Activated naive CD8-positive, alpha-beta T cell treated with anti-CD3 and anti-CD28 coated beads, Interleukin-2, amount 10 ng/mL, durations not matched to agents 7 days and 5 days (primary cell): ENCODE data around the gene RPL7L1. TPM values are rescaled to one million over a fixed set of nuclear protein-coding genes. Genes with fewer than 3 reads are reported as not detected.
"Not testable (repeated sequence)": the region's sequence is repeated elsewhere in the genome, so short reads cannot be mapped to it uniquely, and the experiment has no call there.

ENCODE experiments used
- ATAC-seq: fragments of 150-1000 bp; cut with Tn5 transposase; one replicate; pipeline ENCODE4 v1.10.0; 2021; ENCODE audit warnings: low read depth, moderate library complexity
- POLR2A ChIA-PET: fragments of 350-600 bp; sonication (Branson Sonifier 250); formaldehyde crosslinking; loops from one replicate; lab custom pipeline; 2021; ENCODE audit warnings: antibody characterized with exemption; lab: Charles Lee
- DNase-seq: peaks from one replicate; pipeline ENCODE4 v3.0.0; 2021
- H3K27ac Mint-ChIP-seq: one replicate; pipeline ENCODE4 v1.8.0; 2022; ENCODE audit warnings: mild to moderate bottlenecking, mixed read lengths
- H3K27me3 Mint-ChIP-seq: one replicate; pipeline ENCODE4 v1.8.0; 2022; ENCODE audit warnings: mild to moderate bottlenecking, moderate library complexity, mixed read lengths
- H3K36me3 Mint-ChIP-seq: one replicate; pipeline ENCODE4 v1.8.0; 2021; ENCODE audit warnings: mild to moderate bottlenecking, mixed read lengths
- H3K4me1 Mint-ChIP-seq: one replicate; pipeline ENCODE4 v1.8.0; 2021; ENCODE audit warnings: mixed read lengths
- H3K4me3 Mint-ChIP-seq: one replicate; pipeline ENCODE4 v1.8.0; 2022; ENCODE audit warnings: mild to moderate bottlenecking, moderate library complexity, mixed read lengths
- H3K9me3 Mint-ChIP-seq: one replicate; pipeline ENCODE4 v1.8.0; 2021; ENCODE audit warnings: mixed read lengths
- total RNA-seq, 2 experiments: library from RNA; stranded (reverse); gene quantifications; one replicate each; pipeline ENCODE4 v1.2.3, GENCODE V29; 2021

Gene RPL7L1
- total RNA-seq, 2 experiments from 2014 or later, result 77.6 to 79.3 TPM

GRCh38 chr6:42899871-42900270, 20.5 kb downstream of the RPL7L1 start:
- ATAC-seq (no peak), DNase-seq (no peak)
- Mint-ChIP-seq H3K9me3 (no peaks in the 10 kb centered on the region), H3K4me3 (no peak overlapping the region), H3K27ac (no peak overlapping the region), H3K4me1 (peaks cover 16% of the 10 kb centered on the region), H3K36me3 (no peaks in the 10 kb centered on the region), H3K27me3 (no peaks in the 10 kb centered on the region)
- POLR2A ChIA-PET, result interaction anchor here (0.6 to 1.7 kb wide), 2 partner anchors 46 to 244 kb away, joined by 4 to 7 read pairs; no protein-coding TSS in a partner anchor

GRCh38 chr6:42901538-42901957, 22.1 kb downstream of the RPL7L1 start:
- H3K4me3 Mint-ChIP-seq, result peak overlapping the region; percentile 33
- peak; percentile 82 for ATAC-seq
- H3K4me1 Mint-ChIP-seq, result peaks cover 16% of the 10 kb centered on the region
- no peaks in the 10 kb centered on the region for H3K27me3 Mint-ChIP-seq
- no peaks in the 10 kb centered on the region for H3K36me3 Mint-ChIP-seq
- peak; percentile 63 for DNase-seq
- no peak overlapping the region for H3K27ac Mint-ChIP-seq
- no peaks in the 10 kb centered on the region for H3K9me3 Mint-ChIP-seq
- POLR2A ChIA-PET, result interaction anchor here (1.7 kb wide), 1 partner anchor 242 kb away, joined by 4 read pairs; no protein-coding TSS in a partner anchor

- H3K36me3 Mint-ChIP-seq, DNase-seq, H3K27me3 Mint-ChIP-seq, ATAC-seq, POLR2A ChIA-PET, H3K27ac Mint-ChIP-seq, H3K9me3 Mint-ChIP-seq: not testable (repeated sequence)
- peak overlapping the region; percentile 47 for H3K4me3 Mint-ChIP-seq
- H3K4me1 Mint-ChIP-seq, result peaks cover 16% of the 10 kb centered on the region
Measured at GRCh38 chr6:42902429-42903263, 23.2 kb downstream of the RPL7L1 start.

- peaks cover 12% of the 10 kb centered on the region for H3K4me1 Mint-ChIP-seq
- ATAC-seq (no peak), DNase-seq (no peak)
- H3K27me3 Mint-ChIP-seq, result no peaks in the 10 kb centered on the region
- POLR2A ChIA-PET, result interaction anchor here (0.7 kb wide), 1 partner anchor 209 kb away, joined by 7 read pairs; no protein-coding TSS in a partner anchor
- no peaks in the 10 kb centered on the region for H3K36me3 Mint-ChIP-seq
- no peak overlapping the region for H3K27ac Mint-ChIP-seq
- H3K9me3 Mint-ChIP-seq, result no peaks in the 10 kb centered on the region
- no peak overlapping the region for H3K4me3 Mint-ChIP-seq
Measured at GRCh38 chr6:42904467-42904866, 25.1 kb downstream of the RPL7L1 start.

GRCh38 chr6:42907336-42907735, 27.9 kb downstream of the RPL7L1 start:
- H3K27ac Mint-ChIP-seq, result no peak overlapping the region
- H3K36me3 Mint-ChIP-seq, result no peaks in the 10 kb centered on the region
- DNase-seq (no peak), ATAC-seq (no peak)
- H3K9me3 Mint-ChIP-seq, result no peaks in the 10 kb centered on the region
- peaks cover 4% of the 10 kb centered on the region for H3K4me1 Mint-ChIP-seq
- no peak overlapping the region for H3K4me3 Mint-ChIP-seq
- POLR2A ChIA-PET, result no interaction called here
- H3K27me3 Mint-ChIP-seq, result peaks cover 5% of the 10 kb centered on the region

GRCh38 chr6:42909835-42910234, 30.4 kb downstream of the RPL7L1 start:
- Mint-ChIP-seq H3K27ac (no peak overlapping the region), H3K9me3 (no peaks in the 10 kb centered on the region), H3K4me3 (no peak overlapping the region), H3K4me1 (peaks cover 3% of the 10 kb centered on the region), H3K36me3 (no peaks in the 10 kb centered on the region), H3K27me3 (peaks cover 17% of the 10 kb centered on the region)
- POLR2A ChIA-PET, result no interaction called here
- ATAC-seq (no peak), DNase-seq (no peak)

GRCh38 chr6:42911171-42912021, 32.0 kb downstream of the RPL7L1 start:
- no peak overlapping the region for H3K27ac Mint-ChIP-seq
- POLR2A ChIA-PET, result no interaction called here

GRCh38 chr6:42914546-42914945, 35.1 kb downstream of the RPL7L1 start:
- no peak for ATAC-seq
- no peak overlapping the region for H3K27ac Mint-ChIP-seq
- POLR2A ChIA-PET, result interaction anchor here (1.5 to 3.9 kb wide), 2 partner anchors 14 to 15 kb away, joined by 5 to 15 read pairs; partner anchors contain the start of gene CNPY3
- no peaks in the 10 kb centered on the region for H3K36me3 Mint-ChIP-seq
- peaks cover 18% of the 10 kb centered on the region for H3K27me3 Mint-ChIP-seq
- H3K4me3 Mint-ChIP-seq, result no peak overlapping the region
- peaks cover 3% of the 10 kb centered on the region for H3K4me1 Mint-ChIP-seq
- DNase-seq, result no peak
- no peaks in the 10 kb centered on the region for H3K9me3 Mint-ChIP-seq

More at GRCh38 chr6:42911171-42912021, 32.0 kb downstream of the RPL7L1 start:
- Mint-ChIP-seq H3K4me3 (peak overlapping the region; percentile 50), H3K27me3 (peaks cover 18% of the 10 kb centered on the region), H3K9me3 (no peaks in the 10 kb centered on the region), H3K4me1 (peaks cover 3% of the 10 kb centered on the region), H3K36me3 (no peaks in the 10 kb centered on the region)
- DNase-seq, result no peak
- no peak for ATAC-seq

- ATAC-seq, result peak; percentile 26
- H3K27me3 Mint-ChIP-seq, result peaks cover 18% of the 10 kb centered on the region
Measured at GRCh38 chr6:42915732-42916131, 36.3 kb downstream of the RPL7L1 start, which contains the start of gene PTCRA. PTCRA (plus strand) TSS chr6:42916053; CDS start chr6:42916070, 17 bp downstream.

GRCh38 chr6:42916288-42916687, 36.9 kb downstream of the RPL7L1 start:
- Mint-ChIP-seq H3K36me3 (no peaks in the 10 kb centered on the region), H3K9me3 (no peaks in the 10 kb centered on the region), H3K27me3 (peaks cover 15% of the 10 kb centered on the region), H3K4me1 (peaks cover 1% of the 10 kb centered on the region), H3K4me3 (no peak overlapping the region), H3K27ac (no peak overlapping the region)
- DNase-seq, result no peak
- ATAC-seq, result peak; percentile 26
- POLR2A ChIA-PET, result interaction anchor here (3.9 kb wide), 1 partner anchor 13 kb away, joined by 15 read pairs; the partner anchor contains the start of gene CNPY3

More at GRCh38 chr6:42915732-42916131, 36.3 kb downstream of the RPL7L1 start, which contains the start of gene PTCRA:
- Mint-ChIP-seq H3K4me1 (peaks cover 3% of the 10 kb centered on the region), H3K9me3 (no peaks in the 10 kb centered on the region), H3K4me3 (no peak within 1 kb of the TSS), H3K36me3 (no peaks in the 10 kb centered on the region), H3K27ac (no peak within 1 kb of the TSS)
- DNase-seq, result no peak
- POLR2A ChIA-PET, result interaction anchor here (3.9 kb wide), 1 partner anchor 14 kb away, joined by 15 read pairs; the partner anchor contains the start of gene CNPY3

- no peak for DNase-seq
- H3K4me1 Mint-ChIP-seq, result no peaks in the 10 kb centered on the region
- no peaks in the 10 kb centered on the region for H3K36me3 Mint-ChIP-seq
- no peak overlapping the region for H3K27ac Mint-ChIP-seq
- no peaks in the 10 kb centered on the region for H3K27me3 Mint-ChIP-seq
- H3K9me3 Mint-ChIP-seq, result no peaks in the 10 kb centered on the region
- ATAC-seq, result no peak
- no peak overlapping the region for H3K4me3 Mint-ChIP-seq
- POLR2A ChIA-PET, result no interaction called here
Measured at GRCh38 chr6:42921801-42922200, 42.4 kb downstream of the RPL7L1 start.

GRCh38 chr6:42923666-42924065, 44.2 kb downstream of the RPL7L1 start:
- Mint-ChIP-seq H3K27me3 (no peaks in the 10 kb centered on the region), H3K4me1 (peaks cover 3% of the 10 kb centered on the region), H3K36me3 (peaks cover 2% of the 10 kb centered on the region), H3K4me3 (no peak overlapping the region), H3K9me3 (no peaks in the 10 kb centered on the region), H3K27ac (no peak overlapping the region)
- no peak for DNase-seq
- ATAC-seq, result no peak
- POLR2A ChIA-PET, result interaction anchor here (0.5 kb wide), 1 partner anchor 51 kb away, joined by 4 read pairs; no protein-coding TSS in a partner anchor
